Stimulated activated CD4-positive, alpha-beta T cell treated with anti-CD3 and anti-CD28 coated beads, Interleukin-15, amount 100 ng/mL, for 1 hour (primary cell): ENCODE data around the gene FNTB.

ENCODE experiments used
- DNase-seq, 2 donors: peaks; one replicate each; pipeline ENCODE4 v3.0.0-alpha.2; 2020; ENCODE audit warnings: low read depth in 1 of 2, low spot score in 1 of 2

FNTB gene

DNA sequence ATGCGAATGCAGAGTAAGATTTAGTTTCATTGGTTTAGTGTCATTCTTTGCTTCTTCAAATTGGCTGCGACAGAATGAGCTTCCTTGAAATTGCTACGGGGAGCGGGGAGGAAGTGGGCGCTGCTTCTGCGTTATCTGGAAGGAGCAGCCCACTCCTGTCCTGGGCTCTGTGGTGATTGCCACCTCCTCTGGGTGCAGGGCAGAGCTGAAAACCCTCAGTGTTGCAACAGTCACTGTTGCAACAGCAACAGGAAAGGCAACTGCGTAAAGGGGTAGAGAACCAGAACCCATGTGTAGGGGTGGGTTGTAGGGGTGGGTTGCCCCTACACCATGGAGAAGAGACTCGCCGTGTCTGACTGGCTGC lies 57.9 kb downstream of the FNTB start:
- DNase-seq = no peak

DNA sequence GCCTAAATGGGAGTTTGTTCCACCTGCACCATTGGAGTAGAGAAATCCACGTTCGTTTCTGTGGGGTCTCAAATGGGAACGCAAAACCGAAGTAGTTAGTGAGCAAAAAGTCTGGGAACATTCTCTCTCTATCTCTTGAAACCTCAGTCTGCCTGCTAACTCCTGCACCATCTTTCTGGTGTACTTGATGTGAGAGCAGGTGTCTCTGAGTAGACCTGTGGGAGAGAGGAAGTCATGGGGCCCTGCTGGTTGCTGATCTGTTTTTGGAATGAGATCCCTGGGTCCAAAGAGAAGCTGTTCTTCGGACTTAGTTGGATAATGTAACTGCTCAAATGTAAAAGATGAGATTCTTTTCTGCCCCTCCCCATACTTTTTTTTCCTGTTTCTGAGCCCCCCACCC lies 58.3 kb downstream of the FNTB start:
- no peak for DNase-seq

DNA sequence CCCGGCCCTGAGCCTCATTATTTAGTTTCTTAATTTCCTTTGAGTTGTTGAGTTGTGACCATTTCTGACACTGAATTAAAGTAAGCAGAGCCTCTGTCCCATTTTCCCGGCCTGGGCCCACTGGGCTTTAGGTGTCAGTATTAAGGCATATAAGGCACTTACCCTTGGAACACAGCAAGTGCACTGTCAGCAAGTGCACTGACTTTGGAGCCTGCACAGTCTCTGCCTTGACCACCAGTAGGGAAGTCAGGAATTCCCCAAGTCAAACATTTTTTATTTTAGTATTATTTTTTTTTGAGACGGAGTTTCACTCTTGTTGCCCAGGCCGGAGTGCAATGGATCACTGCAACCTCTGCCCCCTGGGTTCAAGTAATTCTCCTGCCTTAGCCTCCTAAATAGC lies 59.0 kb downstream of the FNTB start:
- DNase-seq = no peak

DNA sequence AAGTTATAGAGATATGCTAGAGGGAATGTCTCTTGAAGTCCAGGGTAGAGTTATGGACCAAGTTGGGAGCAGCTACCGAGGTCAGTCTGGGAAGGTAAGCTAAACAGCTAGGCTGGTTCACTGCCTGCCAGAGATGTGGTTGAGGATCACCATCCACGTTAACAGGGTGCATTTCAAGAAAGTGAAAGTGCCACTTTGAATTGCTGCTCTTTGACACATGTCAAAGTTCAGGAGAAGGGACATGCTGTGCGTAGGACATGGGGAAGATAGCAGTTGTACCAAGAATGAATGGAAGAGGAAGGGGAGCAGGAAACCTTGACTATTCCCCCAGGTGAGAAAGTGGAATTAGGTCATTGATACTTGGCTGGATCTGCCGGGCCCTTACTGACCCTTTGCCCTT lies 66.1 kb downstream of the FNTB start:
- no peak for DNase-seq

DNA sequence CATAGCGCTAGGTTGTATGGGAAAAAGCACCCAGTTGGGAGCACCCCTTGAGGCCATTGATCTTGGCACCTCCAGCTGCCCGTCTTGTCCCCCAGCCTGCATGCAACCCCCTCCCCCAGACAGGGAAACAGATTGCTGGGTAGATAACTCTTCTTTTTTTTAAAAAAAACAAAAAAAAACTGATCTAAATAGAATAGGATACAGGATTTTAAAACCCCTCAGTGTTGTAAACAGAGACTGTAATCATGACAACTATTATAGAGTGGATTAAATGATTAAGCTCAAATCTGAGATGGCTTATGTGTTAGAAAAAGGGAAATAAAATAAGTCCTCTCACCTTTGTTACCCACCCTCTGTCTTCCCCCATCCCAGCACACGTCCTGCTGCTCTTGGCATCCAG lies 66.8 kb downstream of the FNTB start:
- no peak for DNase-seq

DNA sequence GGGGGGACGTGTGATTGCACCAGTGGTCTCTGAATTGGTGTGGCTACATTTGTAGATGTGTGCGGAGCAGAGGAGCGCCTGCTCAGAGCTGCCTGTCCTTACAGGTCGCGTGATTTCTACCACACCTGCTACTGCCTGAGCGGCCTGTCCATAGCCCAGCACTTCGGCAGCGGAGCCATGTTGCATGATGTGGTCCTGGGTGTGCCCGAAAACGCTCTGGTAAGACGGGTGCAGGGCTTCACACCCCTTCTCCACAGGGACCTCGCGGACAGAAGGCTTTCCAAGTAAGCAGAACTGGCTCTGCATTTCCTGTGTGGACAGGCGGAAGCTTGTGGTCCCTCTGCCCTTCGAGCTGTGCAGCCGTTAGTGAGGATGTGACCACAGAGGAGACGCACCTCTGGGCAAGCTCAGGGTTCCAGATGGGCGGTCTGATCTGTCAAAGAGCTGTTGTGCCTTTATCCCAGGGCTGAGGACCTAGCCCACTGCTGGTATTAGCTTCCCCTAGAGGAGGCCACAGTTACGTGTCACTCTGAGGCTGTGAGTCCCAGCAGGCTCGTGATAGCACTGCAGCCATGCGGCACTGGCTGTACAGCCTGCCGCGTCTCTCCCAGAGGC lies 67.9 kb downstream of the FNTB start:
- no peak for DNase-seq

DNA sequence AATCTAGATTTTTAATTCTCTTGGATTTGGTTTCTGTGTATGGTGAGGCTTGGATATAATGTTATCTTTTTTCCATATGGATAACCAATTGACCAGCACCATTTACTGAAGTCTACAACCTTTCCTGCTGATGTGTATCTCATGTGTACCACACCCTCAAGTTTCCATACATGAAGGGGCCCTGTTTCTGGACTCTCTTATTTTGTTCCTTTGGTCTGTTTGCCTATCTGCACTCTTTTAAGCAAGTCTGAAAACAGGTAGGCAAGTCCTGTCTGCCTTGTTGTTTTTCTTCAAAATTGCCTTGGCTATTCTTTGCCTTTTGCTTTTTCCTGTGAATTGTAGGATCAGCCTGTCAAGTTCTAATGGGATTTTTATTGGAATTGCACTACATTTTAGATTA lies 71.0 kb downstream of the FNTB start:
- no peak for DNase-seq

DNA sequence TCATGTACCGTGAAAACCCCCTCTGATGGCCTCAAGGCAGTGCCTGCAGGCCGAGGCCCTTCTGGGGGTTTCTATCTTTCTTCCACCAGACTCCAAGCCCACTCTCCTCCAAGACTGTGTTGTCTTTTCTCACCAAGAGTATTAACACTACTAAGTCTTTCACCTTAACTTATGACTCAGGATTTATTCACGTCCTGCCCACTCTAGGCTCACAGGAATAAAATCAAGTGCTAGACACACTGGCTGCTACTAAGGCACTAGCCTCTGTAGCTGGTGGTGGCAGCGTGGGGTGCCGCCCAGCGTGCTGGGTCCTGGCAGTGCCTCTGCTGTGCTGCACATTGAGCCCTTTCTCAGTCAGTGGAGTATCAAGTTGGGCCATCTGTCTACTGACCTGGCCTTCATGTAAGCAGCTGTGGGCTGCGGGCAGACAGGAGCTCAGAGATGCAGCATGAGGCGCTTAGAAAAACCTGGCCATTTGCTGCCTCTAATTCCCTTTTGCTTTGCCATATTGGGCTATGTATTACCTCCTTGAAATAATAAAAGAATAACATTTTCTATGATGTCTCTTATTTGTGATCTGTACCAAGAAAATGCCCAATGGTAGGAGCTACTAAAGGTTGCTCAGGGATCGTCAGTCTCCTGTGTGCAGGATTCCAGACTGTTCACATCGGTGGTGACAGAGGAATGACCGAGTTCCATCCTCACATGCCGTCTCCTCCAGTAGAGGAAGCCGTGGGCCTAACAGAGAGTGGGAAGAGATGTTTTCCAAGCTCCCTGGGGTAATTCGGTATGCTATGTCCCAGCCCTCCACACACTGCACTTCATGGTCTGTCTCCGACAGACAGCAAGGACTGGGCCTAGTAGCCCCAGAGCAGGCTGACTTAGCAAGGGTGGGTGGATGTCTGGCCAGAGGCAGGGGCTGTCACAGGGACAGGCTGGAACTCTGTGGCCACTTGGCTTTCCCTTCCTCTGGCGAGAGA lies 75.7 kb downstream of the FNTB start:
- no peak for DNase-seq

DNA sequence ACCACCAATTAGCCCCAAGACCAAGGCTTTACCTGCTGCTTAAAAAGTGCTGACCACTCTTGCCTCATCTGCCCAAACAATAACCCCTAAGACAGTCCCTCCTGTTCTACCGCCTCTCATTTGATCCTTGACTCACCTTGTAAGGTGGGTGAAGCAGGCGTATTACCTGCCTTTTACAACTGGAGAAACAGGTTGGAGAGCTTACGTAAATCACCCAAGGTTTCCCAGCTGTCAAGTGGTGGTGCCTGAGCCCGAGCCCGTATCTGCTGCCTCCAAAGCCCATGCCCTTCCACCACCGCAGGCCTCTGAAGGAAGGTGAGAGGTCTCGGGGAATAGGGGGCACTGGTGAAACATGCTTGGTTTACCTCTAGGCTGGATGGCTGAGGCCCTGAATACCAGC lies 79.0 kb downstream of the FNTB start:
- no peak for DNase-seq

DNA sequence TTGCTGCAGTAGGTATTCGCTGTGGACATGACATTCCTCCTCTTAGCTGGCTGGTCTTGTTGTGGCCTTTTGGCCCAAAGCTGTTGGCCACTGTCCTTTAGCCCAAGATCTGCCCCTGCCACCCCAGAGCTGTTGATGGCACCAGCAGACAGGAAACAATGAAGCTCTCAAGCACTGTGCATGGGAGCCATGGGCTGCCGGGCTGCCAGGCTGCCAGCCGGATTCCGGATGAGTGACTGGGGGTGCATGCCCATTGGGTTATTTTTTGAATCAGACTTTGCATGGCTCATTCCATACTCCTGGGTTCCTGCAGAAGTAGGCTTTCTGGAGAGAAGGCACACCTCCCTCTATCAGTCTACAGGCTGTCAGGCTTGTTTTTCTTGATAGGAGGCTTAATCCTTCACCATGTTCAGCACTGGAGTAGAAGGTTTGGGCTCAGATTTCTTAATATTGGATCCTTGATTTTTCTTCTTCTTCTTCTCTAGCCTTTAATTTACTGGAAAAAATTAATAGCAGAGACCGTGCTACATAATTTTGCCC lies 83.2 kb downstream of the FNTB start:
- no peak for DNase-seq

DNA sequence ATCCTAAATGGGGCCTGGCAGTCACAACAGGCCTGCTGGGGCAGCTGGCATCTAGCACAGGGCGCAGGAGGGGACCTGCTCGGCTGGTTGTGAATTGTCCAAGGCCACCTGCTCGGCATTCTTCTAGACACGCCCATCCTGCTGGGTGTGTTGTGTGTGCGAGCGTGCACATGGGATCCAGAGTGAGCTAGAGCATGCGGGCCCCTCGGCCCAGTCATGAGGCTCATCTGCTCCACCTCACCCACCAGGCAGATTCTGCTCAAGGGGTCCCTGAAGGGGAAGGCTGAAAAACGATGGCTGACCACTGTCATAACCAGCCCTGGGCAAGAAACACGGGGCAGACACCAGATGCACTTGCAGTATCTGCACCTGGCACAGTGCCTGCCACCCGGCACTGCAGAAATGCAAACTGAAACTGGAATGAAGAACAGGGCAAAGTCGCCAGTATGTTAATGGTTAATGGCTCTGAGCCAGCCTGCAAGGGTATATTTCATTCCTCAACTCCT lies 83.8 kb downstream of the FNTB start:
- DNase-seq = no peak

DNA sequence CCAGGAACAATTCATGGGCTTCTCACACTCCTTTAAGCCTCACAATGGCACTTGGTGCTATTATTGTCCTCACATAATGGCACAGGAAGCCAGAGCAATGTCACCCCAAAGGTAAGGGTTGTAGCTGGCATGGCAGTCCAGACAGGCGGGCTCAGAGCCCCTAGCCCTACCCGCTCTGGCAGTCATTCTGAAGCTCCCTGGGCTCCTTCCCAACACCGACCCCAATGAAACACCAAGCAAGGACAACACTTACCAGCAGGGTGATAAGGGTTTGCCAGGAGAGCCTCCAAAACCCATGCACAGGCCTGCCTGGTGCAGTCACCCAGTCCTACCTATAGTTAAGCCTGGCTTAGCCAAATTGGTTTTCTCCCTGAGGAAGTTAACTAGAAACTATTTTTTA lies 84.8 kb downstream of the FNTB start:
- DNase-seq = no peak

DNA sequence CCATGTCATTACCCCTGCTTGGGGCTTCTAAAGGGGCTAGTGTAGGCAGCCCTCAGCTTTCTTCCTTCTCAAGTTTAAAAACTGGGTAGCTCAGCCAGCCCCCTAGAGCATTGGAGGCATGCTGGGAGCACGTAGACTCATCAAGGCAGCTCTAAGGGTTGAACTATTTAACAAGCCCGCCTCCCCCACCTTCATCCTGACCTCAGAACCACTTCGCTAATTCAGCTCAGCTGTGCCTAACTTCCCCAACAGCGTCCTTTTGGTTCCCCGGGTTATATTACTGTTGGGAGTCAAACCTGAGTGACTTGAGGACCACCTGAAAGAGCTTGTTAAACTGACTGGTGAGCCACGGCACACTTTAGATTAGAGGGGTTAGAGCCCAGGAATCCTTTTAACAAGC lies 85.6 kb downstream of the FNTB start:
- DNase-seq = no peak

DNA sequence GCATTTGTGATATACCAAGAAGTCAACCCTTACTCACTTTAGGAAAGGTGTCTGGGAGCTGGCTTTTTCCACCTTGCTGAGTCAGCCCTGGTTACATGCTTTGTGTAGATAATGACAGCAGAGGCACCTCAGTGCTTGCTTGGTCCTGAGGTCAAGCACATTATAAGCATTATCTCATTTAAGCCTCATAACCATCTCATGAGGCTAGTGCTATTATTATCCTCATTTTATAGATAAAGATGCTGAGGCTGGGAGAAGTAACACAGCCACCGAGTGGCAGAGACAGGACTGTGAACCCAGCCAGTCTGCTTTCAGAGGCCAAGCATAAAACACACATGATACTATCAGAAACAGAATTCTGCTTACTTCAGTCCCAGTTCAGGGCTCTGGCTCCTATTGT lies 86.2 kb downstream of the FNTB start:
- no peak for DNase-seq

DNA sequence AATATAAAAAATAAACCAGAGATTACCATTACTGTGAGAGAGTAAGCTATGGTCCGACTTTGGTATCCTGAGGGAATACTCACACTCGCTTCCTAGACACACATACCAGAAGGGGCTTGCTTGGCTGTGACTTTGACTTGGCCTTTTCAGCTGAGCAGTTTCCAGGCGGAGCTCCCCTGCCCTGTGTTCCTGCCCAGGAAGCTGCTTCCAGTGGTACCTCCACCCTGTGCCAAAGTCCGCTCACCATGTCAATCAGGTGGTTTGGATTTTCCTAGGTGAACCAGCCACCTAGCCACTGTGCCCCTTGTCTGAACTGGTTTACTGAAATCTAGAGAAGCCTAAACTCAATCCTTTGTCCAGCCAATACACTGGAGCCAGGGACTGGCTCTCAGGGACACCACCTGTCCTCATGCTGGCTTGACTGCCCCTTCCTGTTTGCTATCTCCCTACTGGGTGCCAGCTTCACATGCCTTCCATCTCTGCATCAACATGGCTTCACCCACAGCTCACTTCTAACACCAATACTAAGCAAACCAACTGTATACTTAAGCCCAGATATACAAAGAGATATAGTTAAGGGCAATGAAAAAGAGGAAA lies 87.0 kb downstream of the FNTB start:
- DNase-seq = no peak

DNA sequence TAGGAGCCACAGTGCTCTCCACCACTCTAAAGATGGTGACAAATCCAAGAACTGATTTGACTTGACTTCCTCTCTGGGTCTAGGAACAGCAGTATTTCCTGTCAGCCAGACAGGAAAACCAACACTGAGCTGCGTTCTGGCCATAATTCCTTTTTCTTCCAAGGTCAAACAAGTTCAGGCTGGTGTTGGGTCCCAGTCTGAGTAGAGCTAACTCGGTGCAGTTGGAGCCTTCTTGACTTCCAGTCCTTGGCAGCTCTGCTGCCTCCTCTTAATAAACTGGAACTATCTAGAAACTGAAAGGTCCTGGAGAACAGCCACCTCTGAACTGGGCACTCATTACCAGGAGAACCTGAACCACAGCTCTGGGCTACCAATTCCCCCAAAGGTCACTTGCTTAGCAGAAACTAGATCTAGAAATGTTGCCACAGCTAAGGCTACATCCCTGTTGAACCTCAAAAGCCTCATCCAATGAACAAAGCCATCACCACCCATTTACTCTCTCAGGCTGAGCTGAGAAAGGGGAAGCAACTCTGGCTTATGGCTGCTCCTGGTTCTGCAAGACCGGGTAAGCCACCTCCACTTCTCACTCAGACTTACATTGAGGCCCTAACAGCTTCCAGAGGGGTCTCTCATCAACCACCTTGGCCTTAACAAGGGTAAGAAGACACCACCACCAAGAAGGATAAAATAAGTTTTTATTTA lies 87.9 kb downstream of the FNTB start:
- no peak for DNase-seq

DNA sequence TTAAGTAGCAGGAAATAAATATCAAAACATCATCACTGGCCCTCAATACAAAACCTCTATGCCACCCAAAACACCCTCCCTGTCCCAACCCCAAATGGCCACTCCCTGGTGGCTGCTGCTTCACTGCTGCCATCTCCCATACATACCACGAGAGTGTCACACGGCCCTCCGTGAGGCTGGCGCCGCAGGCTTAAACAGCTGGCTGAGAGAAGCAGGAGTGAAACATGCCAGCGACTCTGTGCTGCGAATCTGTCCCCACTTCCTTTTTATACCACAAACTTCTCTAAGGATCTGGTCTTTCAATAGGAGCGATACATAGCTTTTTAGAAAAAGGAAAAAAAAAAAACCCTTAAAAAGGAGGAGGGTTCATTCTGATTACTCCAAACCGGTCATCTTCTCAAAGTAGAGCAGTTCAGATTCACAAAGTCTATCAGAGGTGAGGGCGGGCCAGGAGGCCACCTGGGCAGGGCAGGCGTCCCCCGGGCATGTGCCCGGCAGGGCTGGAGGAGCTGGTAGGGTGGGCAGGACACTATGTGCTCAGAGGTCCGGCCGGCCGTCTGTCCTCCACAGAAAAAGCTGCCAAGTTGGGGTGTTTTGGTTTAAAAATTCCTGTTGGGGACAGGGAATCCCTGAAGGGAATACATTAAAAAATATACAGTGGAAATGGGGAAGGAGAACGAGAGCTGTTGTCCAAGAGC lies 89.1 kb downstream of the FNTB start:
- DNase-seq = no peak

DNA sequence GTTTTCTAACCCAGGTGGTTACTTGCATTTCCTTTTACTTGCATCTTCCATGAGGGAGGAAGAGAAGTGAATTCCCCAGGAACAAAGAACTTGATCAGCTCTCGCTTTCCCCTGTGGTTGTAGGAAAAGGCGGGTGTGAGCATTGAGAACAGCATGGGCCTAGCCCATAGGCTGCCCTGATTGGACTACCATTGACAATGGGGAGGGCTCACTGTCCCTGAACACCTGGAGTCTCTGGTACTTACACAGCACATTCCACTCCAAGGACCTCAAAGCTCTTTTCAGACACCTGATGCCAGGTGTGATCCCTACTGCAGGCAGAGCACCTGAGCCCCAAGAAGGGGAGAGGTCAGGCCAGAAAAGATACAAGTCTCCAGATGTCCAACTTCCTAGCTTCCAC lies 90.6 kb downstream of the FNTB start:
- no peak for DNase-seq

DNA sequence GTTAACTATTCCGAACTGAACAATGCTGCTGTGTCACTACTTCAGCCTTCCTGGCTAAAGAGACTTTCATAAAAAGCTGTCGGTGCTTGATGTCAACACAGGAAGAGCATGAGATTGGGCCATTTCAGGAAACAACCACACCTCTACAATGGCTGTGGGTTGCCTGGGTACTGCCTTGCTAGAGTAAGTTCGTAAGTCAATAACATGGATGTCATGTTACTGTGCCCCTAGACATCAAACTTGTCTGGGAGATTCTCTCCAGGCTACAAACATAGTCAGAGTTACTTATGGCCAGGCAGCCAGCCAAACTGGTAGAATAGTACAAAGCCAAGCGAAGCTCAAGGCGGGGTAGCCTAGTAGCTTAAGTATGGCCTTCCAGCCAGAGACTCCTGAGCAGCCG lies 92.5 kb downstream of the FNTB start:
- DNase-seq = no peak

DNA sequence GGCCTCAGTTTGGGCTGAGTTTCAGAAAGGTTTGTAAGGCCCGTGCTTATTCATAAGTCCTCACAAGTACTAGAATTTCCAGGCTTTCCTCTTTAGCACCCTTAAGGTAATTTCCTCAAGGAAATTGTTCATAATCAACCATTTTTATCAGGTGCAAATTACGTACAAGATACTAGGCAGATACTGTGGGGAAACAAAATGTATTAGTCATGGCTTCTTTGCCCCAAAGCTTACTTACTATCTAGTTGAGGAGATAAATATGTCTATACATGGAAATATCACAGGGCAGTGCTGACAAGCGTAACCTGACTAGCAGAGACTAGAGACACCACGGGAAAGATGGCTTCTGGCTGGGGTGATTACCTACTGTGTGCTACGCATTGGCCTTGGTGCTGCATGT lies 93.1 kb downstream of the FNTB start:
- no peak for DNase-seq
